AG10803 (cell line): ENCODE data around the gene EPB41L2.

ENCODE experiments used
- DNase-seq: peaks from one replicate; pipeline ENCODE4 v3.0.0; 2010; ENCODE audit warnings: low read depth
- H3K4me3 ChIP-seq: 2 replicates; pipeline ENCODE4 v1.5.1; 2011; ENCODE audit warnings: mild to moderate bottlenecking, low read length, control low read depth
- TF ChIP-seq, protein P1 (sequence below): conservative IDR thresholded peaks from 2 replicates; pipeline ENCODE4 v1.5.1; 2011; ENCODE audit warnings: mild to moderate bottlenecking, low read length, control low read depth, inconsistent platforms

Gene EPB41L2

DNA sequence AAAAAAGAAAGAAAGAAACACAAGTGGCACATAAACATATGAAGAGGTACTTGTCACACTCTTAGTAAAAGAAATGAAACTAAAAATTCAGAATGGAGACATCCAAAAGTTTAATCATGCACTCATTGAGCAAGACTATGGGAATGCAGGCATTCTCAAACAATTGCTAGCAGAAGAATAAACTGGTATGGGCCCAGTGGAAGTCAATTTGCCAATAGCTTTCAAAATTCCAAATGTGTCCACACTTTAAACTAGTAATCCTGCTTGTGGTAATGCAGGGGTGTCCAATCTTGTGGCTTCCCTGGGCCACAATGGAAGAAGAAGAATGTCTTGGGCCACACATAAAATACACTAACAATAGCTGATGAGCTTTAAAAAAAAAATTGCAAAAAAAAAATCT is 97.4 kb downstream of the EPB41L2 start:
- H3K4me3 ChIP-seq: no peak overlapping the region
- DNase-seq: peak; percentile 98
- TF ChIP-seq, protein P1, sequence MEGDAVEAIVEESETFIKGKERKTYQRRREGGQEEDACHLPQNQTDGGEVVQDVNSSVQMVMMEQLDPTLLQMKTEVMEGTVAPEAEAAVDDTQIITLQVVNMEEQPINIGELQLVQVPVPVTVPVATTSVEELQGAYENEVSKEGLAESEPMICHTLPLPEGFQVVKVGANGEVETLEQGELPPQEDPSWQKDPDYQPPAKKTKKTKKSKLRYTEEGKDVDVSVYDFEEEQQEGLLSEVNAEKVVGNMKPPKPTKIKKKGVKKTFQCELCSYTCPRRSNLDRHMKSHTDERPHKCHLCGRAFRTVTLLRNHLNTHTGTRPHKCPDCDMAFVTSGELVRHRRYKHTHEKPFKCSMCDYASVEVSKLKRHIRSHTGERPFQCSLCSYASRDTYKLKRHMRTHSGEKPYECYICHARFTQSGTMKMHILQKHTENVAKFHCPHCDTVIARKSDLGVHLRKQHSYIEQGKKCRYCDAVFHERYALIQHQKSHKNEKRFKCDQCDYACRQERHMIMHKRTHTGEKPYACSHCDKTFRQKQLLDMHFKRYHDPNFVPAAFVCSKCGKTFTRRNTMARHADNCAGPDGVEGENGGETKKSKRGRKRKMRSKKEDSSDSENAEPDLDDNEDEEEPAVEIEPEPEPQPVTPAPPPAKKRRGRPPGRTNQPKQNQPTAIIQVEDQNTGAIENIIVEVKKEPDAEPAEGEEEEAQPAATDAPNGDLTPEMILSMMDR: no peak

DNA sequence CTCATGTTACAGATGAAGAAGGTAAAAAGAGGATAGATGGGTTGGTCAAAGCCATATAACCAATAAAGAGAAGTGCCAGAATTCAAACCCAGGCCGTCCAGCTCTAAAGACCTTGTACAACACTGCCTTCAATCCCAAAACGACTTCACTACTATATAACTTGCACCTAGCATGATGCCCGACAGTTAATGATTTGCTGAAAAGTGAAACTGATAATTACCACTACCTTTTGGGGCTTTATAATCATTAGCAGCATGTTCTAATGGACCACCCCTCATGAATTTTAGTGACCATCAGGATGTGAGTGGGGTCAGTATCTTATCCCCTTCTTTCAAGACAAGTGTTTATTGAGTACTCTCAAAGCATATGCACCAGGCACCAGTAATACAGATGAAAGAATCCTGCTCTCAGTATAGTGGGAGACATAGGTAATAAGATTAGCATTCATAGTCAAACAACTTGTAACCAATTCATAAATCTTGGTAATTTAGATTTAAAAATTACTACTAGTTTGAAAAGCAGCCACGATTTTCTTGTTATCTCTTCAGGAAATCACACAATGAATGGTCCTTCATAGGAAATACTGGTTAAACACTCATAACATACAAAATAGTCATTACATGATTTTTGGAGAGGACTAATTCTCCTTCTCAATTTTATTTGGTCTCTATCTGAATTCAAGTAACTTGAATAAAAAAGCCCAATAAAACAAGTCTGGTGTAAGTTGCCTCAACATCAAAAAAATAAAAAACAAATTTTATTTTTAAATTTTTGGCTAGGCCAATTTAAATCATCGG is 98.0 kb downstream of the EPB41L2 start:
- no peak for DNase-seq
- TF ChIP-seq, protein P1: no peak
- H3K4me3 ChIP-seq: no peak overlapping the region

DNA sequence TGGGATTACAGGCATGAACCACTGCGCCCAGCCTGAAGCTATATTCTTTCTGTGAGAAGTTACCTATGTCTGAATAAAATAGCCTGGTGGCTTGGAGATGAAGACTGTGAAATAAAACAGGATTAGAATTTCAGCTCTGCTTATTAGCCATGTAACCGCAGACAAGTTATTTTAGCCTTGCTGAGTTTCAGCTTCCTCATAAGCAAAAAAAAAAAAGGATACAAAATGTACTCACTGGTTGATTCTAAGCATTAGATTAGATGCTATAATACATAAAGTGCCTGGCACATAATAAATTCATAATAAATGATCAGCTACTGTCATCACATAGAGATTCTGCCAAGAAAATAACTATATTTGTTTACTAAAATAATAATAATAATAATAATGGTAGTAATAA is 98.8 kb downstream of the EPB41L2 start:
- no peak for DNase-seq
- TF ChIP-seq, protein P1: no peak
- H3K4me3 ChIP-seq: no peak overlapping the region

DNA sequence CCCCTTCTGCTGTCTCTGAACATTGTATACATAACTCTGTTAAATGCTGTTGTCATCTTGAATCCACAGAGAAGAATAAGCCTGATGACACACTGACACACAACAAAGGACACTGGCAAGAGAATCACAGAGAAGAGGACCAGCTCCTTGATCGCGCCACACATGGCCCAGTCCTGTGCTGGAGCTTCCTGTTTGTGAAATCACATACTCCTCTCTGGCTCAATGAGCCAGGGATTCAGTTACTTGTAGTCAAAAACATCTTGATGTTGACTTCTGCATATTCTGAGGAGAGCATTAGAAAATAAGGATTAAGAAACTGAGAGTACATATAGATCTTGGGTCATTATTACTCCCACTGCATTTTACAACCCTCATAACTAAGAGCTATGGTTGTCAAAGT is 100.1 kb downstream of the EPB41L2 start:
- no peak overlapping the region for H3K4me3 ChIP-seq
- DNase-seq: no peak
- TF ChIP-seq, protein P1: no peak

DNA sequence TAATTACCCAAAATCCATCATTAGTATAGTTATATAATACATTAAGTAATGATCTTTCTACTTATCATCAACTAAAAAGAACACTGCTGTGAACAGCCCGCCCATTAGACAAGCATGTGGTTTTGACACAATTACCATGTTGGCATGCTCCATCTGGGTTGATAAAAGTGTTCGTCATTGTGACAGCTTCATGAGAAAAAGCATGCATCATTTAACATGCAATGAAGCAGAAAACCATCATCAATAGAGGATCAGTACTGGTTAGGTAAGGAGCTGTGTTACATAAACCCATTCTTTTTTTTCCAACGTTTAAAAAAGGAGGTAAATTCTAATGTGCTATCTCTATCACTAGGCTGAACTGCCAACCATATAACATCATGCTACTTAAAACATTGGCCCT is 101.9 kb downstream of the EPB41L2 start:
- no peak overlapping the region for H3K4me3 ChIP-seq
- DNase-seq: no peak
- TF ChIP-seq, protein P1: no peak

DNA sequence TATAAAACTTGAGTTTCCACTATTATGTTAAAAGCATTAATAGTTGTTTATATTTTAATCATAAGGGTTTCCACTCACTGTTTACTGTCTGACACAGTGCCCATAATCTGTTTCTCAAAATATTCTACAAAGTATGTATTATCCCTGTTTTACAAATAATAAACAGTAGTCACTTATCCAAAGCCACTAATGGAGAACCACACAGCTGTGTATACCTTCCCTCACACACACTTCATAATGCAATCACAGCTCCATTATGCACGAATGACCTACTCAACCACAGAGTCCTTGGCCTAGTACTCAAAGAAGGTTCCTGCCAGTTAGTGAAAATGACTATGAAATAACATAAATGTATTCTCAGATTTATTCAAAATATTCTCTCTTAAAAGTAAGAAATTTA is 103.1 kb downstream of the EPB41L2 start:
- TF ChIP-seq, protein P1: no peak
- no peak for DNase-seq
- H3K4me3 ChIP-seq: no peak overlapping the region

DNA sequence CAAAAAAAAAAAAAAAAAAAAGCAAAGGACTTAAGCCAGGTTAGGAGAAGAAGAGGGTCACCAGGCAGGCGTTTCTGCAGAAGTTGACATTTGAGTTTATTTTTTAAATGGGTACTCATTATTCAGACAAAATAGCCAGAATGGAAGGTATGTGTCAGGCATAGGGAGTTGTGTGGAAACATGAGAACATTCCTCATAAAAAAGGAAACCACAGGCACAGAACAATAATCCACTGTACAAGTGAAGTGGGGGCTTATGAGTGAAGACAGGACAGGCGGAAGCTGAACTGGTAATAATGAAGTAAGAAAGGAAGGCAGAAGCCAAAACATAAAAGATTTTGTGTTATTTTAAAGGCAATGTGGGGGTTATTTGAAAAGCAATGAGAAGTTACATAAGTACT is 104.6 kb downstream of the EPB41L2 start:
- no peak overlapping the region for H3K4me3 ChIP-seq
- TF ChIP-seq, protein P1: no peak
- no peak for DNase-seq
